ENCODE results near the gene MAP7.

The MAP7 gene

DNA sequence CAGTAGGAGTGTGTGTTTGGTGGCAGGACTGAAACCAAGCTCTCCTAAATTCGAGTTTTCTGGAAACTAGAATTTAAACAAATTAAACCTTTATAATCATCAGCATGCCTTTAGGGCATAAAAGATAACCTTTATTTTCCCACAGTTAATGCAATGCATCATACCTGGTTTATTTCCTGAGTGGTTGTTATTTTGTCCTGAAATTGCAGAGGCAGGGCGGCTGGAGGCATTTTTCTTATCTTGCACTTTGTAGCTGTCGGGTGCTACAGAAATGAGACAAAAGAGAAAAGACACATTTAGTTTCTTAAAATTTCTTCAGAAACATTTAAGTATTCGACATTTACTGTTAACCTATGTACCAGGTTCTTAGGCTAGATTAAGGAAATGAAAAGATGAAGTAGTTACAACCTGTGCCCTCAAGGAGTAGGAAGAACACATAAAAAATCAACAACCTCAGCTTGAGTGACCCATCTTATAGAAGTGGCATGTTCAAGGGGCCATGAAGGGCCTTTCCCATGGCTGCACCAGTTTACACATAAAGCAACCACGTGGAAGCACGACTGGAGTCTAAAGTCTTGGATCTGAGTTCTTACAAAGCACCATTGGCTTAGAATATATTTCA lies 128.6 kb downstream of the MAP7 start:
- Histone ChIP-seq H3K27ac (ENCODE audit: insufficient read depth, low read length, poor library complexity, severe bottlenecking) (no peak overlapping the region), H3K9me3 (ENCODE audit: control insufficient read depth, low read length) (no peaks in the 10 kb centered on the region), H3K36me3 (ENCODE audit: control insufficient read depth, insufficient read depth, low read length) (no peaks in the 10 kb centered on the region), H3K4me3 (ENCODE audit: insufficient read depth, low read depth, low read length, poor library complexity, severe bottlenecking) (no peak overlapping the region), H3K27me3 (replicated peaks; ENCODE audit: control insufficient read depth, insufficient read depth, low read length, poor library complexity, severe bottlenecking) (no peaks in the 10 kb centered on the region), H3K4me1 (ENCODE audit: control insufficient read depth, insufficient read depth, low read length, poor library complexity, severe bottlenecking) (no peaks in the 10 kb centered on the region)
- no peak for DNase-seq

DNA sequence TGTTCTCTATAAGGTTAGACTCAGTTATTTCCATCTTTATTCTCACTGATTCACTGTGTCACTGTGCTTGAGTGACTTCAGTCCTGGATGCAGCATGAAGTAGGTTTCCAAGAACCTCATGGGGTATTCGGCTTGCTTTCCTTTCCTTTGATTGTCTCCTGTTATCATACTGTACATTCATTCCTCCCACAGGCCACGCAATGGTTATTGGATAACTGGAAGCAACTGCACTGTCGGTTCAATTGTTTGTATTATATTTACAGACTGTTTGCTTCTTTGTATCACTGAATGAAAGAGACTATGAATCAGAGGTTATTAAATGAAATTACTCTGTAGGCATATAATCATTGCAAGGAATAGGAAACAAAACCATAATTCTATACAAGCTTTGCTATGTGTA lies 129.4 kb downstream of the MAP7 start:
- Histone ChIP-seq H3K27ac (ENCODE audit: insufficient read depth, low read length, poor library complexity, severe bottlenecking) (no peak overlapping the region), H3K27me3 (replicated peaks; ENCODE audit: control insufficient read depth, insufficient read depth, low read length, poor library complexity, severe bottlenecking) (no peaks in the 10 kb centered on the region), H3K9me3 (ENCODE audit: control insufficient read depth, low read length) (no peaks in the 10 kb centered on the region), H3K4me3 (ENCODE audit: insufficient read depth, low read depth, low read length, poor library complexity, severe bottlenecking) (no peak overlapping the region), H3K4me1 (ENCODE audit: control insufficient read depth, insufficient read depth, low read length, poor library complexity, severe bottlenecking) (no peaks in the 10 kb centered on the region), H3K36me3 (ENCODE audit: control insufficient read depth, insufficient read depth, low read length) (no peaks in the 10 kb centered on the region)
- no peak for DNase-seq

DNA sequence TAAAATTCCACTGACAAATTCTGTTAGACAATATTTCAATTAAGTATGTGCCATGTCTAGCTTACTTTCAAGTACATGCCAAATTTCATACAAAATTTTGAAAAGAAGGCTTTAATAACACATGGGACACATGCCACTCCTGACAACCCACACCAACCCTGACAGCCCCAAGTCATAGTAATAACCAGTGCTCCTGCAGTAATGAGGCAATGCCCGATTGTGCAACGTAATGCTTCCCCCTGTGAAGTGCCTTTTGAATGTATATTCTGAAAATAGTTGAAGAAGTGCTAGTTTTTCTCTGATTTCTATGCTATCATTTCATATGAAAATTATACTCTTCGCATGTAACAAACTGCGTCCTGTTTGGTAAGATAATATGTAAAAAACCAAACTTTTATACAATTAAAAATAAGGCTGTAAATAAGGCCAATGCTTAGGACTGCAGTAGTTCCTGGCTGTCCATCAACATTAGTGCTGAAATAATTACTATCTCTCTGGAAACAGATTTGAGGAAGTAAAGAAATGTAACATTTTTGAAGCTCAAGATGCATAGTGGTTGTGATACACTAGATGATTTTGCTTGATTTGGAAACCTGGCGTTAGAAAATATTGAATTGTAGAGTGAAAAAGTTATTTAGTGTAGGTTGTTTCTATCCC lies 134.7 kb downstream of the MAP7 start:
- H3K4me3 ChIP-seq (ENCODE audit: insufficient read depth, low read depth, low read length, poor library complexity, severe bottlenecking): no peak overlapping the region
- no peaks in the 10 kb centered on the region for H3K36me3 ChIP-seq (ENCODE audit: control insufficient read depth, insufficient read depth, low read length)
- H3K4me1 ChIP-seq (ENCODE audit: control insufficient read depth, insufficient read depth, low read length, poor library complexity, severe bottlenecking): no peaks in the 10 kb centered on the region
- DNase-seq: no peak
- H3K27ac ChIP-seq (ENCODE audit: insufficient read depth, low read length, poor library complexity, severe bottlenecking): no peak overlapping the region
- no peaks in the 10 kb centered on the region for H3K9me3 ChIP-seq (ENCODE audit: control insufficient read depth, low read length)
- H3K27me3 ChIP-seq (replicated peaks; ENCODE audit: control insufficient read depth, insufficient read depth, low read length, poor library complexity, severe bottlenecking): no peaks in the 10 kb centered on the region

DNA sequence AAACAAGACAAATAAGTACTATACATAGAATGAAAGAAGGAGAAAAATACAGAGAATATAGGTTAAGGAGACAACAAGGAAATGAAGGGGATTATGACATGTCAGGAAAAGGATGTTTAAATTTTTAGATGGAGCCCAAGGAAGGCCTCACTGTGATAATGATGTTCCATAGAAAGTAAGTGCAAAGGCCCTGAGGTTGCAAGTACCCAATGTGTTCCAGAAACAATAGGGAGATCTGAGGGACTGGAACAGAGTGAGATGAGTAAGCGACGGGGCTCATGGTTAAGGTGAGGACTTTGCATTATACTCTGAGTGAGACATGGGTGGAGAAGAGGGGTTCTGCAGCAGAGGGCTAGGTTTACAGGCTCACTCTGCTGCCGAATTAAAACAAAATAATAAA lies 137.8 kb downstream of the MAP7 start:
- no peak overlapping the region for H3K27ac ChIP-seq (ENCODE audit: insufficient read depth, low read length, poor library complexity, severe bottlenecking)
- H3K36me3 ChIP-seq (ENCODE audit: control insufficient read depth, insufficient read depth, low read length): no peaks in the 10 kb centered on the region
- H3K27me3 ChIP-seq (replicated peaks; ENCODE audit: control insufficient read depth, insufficient read depth, low read length, poor library complexity, severe bottlenecking): no peaks in the 10 kb centered on the region
- no peaks in the 10 kb centered on the region for H3K4me1 ChIP-seq (ENCODE audit: control insufficient read depth, insufficient read depth, low read length, poor library complexity, severe bottlenecking)
- H3K4me3 ChIP-seq (ENCODE audit: insufficient read depth, low read depth, low read length, poor library complexity, severe bottlenecking): no peak overlapping the region
- DNase-seq: no peak
- no peaks in the 10 kb centered on the region for H3K9me3 ChIP-seq (ENCODE audit: control insufficient read depth, low read length)

DNA sequence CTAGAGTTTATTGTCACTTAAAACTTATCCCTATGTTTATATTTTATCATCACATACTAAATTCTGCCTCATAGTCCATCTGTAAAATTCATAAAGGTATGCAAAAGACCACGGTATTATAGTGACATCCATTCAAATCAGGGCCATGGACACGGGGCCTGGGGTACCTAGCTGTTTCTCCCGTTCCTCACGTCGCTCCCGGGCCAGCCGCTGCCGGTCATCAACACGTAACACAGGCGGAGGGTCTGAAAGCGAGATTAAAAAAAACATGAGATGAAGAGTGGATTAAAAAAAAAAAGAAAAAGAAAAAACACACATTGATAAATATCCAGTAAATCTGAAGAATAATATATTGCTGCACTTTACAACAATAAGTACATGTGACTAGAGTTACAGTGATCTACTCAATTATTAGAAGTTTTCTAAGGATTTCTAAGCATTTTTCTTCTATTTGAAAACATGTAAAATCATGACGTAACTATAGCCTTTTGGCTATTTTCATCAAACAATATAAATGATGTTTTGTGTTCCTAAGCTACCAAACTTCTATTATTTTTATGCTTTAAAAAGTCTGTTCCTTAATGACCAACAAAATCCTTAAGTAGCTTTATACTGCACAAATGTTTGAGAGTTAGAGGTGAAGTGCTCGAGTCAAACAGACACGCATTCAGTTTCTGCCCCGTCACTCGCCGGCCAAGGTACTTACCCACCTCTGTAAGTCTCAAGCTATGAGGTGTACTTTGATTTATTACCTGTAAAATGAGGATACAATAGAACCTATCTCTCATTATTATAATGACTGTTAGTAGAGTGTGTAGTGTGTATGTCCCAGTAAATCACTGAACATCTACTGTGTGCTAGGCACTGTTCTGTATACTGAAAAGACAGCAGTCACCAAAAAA lies 138.5 kb downstream of the MAP7 start:
- H3K36me3 ChIP-seq (ENCODE audit: control insufficient read depth, insufficient read depth, low read length): no peaks in the 10 kb centered on the region
- no peak overlapping the region for H3K4me3 ChIP-seq (ENCODE audit: insufficient read depth, low read depth, low read length, poor library complexity, severe bottlenecking)
- H3K27ac ChIP-seq (ENCODE audit: insufficient read depth, low read length, poor library complexity, severe bottlenecking): no peak overlapping the region
- DNase-seq: no peak
- H3K9me3 ChIP-seq (ENCODE audit: control insufficient read depth, low read length): no peaks in the 10 kb centered on the region
- no peaks in the 10 kb centered on the region for H3K4me1 ChIP-seq (ENCODE audit: control insufficient read depth, insufficient read depth, low read length, poor library complexity, severe bottlenecking)
- H3K27me3 ChIP-seq (replicated peaks; ENCODE audit: control insufficient read depth, insufficient read depth, low read length, poor library complexity, severe bottlenecking): no peaks in the 10 kb centered on the region

DNA sequence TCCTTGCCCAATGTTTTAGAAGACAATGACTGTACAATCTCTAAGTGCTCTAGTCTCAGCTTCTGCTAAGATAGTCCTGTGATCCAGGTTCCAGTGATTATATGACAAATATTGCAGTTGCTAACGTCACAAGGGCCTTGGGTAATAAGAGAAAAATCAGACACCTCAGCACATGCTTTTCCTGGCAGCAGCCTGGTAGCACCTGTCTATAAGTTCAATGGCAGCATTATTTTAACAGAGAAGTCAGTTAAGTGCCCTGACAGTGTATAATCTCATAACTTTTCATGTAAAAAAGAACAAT lies 139.2 kb downstream of the MAP7 start:
- no peaks in the 10 kb centered on the region for H3K9me3 ChIP-seq (ENCODE audit: control insufficient read depth, low read length)
- H3K27ac ChIP-seq (ENCODE audit: insufficient read depth, low read length, poor library complexity, severe bottlenecking): no peak overlapping the region
- no peaks in the 10 kb centered on the region for H3K27me3 ChIP-seq (replicated peaks; ENCODE audit: control insufficient read depth, insufficient read depth, low read length, poor library complexity, severe bottlenecking)
- no peak overlapping the region for H3K4me3 ChIP-seq (ENCODE audit: insufficient read depth, low read depth, low read length, poor library complexity, severe bottlenecking)
- no peaks in the 10 kb centered on the region for H3K4me1 ChIP-seq (ENCODE audit: control insufficient read depth, insufficient read depth, low read length, poor library complexity, severe bottlenecking)
- no peak for DNase-seq
- no peaks in the 10 kb centered on the region for H3K36me3 ChIP-seq (ENCODE audit: control insufficient read depth, insufficient read depth, low read length)

DNA sequence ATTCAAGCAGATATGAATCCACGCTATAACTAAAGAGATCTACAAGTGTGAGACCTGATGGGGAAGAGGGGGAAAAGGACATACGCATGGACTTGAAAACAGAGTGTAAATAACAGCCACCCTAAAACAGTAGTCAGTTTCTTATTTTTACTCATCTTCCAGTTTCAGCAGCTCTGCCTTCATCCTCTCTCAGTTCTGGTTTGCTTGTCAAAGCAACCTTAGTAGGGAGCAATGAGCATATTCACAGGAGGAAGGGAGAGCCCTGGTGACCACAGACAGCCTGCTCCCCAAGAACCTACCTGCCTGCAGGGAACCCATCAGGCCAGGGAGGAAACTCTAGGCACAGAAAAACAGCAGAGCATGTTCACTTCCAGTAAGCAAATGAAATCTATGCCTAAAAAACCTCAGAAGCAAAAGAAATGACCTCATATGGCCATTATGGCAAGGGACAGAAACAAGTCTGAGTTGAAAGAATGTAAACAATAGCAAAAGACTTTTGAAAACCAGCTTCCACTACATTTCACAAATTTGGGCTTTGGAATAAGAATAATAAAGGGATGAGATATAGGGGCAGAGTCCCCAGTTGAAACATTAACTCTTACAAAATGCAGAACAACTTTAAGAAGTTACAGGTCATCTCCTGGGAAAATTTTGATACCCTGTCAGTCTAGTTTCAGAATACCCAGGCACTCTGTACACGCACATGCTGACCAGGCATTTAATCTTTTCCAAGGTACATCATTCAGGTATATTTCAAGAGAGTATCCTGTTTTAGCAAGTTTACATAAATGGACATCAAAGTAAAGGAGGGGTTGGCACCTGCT lies 139.8 kb downstream of the MAP7 start:
- H3K27ac ChIP-seq (ENCODE audit: insufficient read depth, low read length, poor library complexity, severe bottlenecking): no peak overlapping the region
- H3K36me3 ChIP-seq (ENCODE audit: control insufficient read depth, insufficient read depth, low read length): no peaks in the 10 kb centered on the region
- H3K4me3 ChIP-seq (ENCODE audit: insufficient read depth, low read depth, low read length, poor library complexity, severe bottlenecking): no peak overlapping the region
- no peaks in the 10 kb centered on the region for H3K27me3 ChIP-seq (replicated peaks; ENCODE audit: control insufficient read depth, insufficient read depth, low read length, poor library complexity, severe bottlenecking)
- no peaks in the 10 kb centered on the region for H3K4me1 ChIP-seq (ENCODE audit: control insufficient read depth, insufficient read depth, low read length, poor library complexity, severe bottlenecking)
- DNase-seq: no peak
- H3K9me3 ChIP-seq (ENCODE audit: control insufficient read depth, low read length): no peaks in the 10 kb centered on the region

DNA sequence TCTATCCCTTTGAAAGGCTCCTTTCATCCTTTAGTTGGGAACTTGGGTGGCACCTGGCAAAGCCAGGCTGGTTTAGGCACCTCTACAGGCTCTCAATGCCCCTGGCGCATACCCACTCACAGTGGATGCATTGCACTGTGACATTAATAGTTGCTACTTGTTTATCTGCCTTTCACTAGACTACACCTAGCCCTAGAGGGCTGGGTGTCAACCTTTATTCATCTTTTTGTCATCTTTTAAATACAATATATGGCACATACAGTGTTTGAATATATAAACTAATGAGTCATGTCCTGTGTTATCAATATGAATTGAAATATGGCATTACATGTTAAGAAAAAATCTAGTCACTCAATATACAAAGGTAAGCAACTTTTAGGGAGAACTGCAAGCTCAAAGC lies 140.6 kb downstream of the MAP7 start:
- no peaks in the 10 kb centered on the region for H3K4me1 ChIP-seq (ENCODE audit: control insufficient read depth, insufficient read depth, low read length, poor library complexity, severe bottlenecking)
- H3K4me3 ChIP-seq (ENCODE audit: insufficient read depth, low read depth, low read length, poor library complexity, severe bottlenecking): no peak overlapping the region
- no peaks in the 10 kb centered on the region for H3K9me3 ChIP-seq (ENCODE audit: control insufficient read depth, low read length)
- DNase-seq: no peak
- H3K36me3 ChIP-seq (ENCODE audit: control insufficient read depth, insufficient read depth, low read length): no peaks in the 10 kb centered on the region
- H3K27ac ChIP-seq (ENCODE audit: insufficient read depth, low read length, poor library complexity, severe bottlenecking): no peak overlapping the region
- no peaks in the 10 kb centered on the region for H3K27me3 ChIP-seq (replicated peaks; ENCODE audit: control insufficient read depth, insufficient read depth, low read length, poor library complexity, severe bottlenecking)

DNA sequence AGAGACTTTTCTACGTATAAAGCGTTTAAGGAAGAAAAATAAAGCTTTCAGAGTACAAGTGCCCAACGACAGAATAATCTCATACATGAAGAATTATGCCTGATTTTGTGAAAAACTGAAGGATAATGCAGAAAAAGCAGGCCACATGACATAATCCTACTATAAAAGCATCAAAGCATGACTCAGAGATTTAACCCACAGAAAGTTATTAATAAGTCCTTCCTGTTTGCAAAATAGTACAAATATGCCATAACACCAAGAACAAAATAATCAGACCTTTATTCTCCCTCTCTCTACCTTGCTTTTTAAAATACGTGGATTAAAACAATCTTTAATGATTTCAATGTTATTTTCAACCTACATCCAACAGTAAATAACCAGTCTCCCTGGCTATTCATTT lies 142.0 kb downstream of the MAP7 start:
- no peaks in the 10 kb centered on the region for H3K27me3 ChIP-seq (replicated peaks; ENCODE audit: control insufficient read depth, insufficient read depth, low read length, poor library complexity, severe bottlenecking)
- H3K27ac ChIP-seq (ENCODE audit: insufficient read depth, low read length, poor library complexity, severe bottlenecking): no peak overlapping the region

More for the DNA sequence above, 142.0 kb downstream of the MAP7 start:
- Histone ChIP-seq H3K4me3 (ENCODE audit: insufficient read depth, low read depth, low read length, poor library complexity, severe bottlenecking) (no peak overlapping the region), H3K36me3 (ENCODE audit: control insufficient read depth, insufficient read depth, low read length) (no peaks in the 10 kb centered on the region), H3K9me3 (ENCODE audit: control insufficient read depth, low read length) (no peaks in the 10 kb centered on the region), H3K4me1 (ENCODE audit: control insufficient read depth, insufficient read depth, low read length, poor library complexity, severe bottlenecking) (no peaks in the 10 kb centered on the region)
- no peak for DNase-seq

All from effector memory CD4-positive, alpha-beta T cell (primary cell).